ENCODE measurements around the gene ADAMTS4.

Gene ADAMTS4

GRCh38 chr1:161220002-161220401 lies 21.1 kb upstream of the ADAMTS4 start:
- DNase-seq (ENCODE audit: low read depth in 2 of 2) = no peak

GRCh38 chr1:161219078-161219892 lies 20.4 kb upstream of the ADAMTS4 start:
- no peak for DNase-seq (ENCODE audit: low read depth in 2 of 2)

GRCh38 chr1:161218301-161219077 lies 19.6 kb upstream of the ADAMTS4 start:
- no peak for DNase-seq (ENCODE audit: low read depth in 2 of 2)

GRCh38 chr1:161217831-161218230 lies 19.0 kb upstream of the ADAMTS4 start:
- no peak for DNase-seq (ENCODE audit: low read depth in 2 of 2)

- DNase-seq (ENCODE audit: low read depth in 2 of 2) = no peak
Observed at GRCh38 chr1:161216945-161217712, 18.3 kb upstream of the ADAMTS4 start.

- no peak for DNase-seq (ENCODE audit: low read depth in 2 of 2)
Observed at GRCh38 chr1:161215076-161215475, 16.2 kb upstream of the ADAMTS4 start, which contains the start of gene FCER1G. Gene FCER1G, plus strand, starts transcription at chr1:161215295. Its CDS starts 27 bp downstream, at chr1:161215322.

- DNase-seq (ENCODE audit: low read depth in 2 of 2) = no peak
Observed at GRCh38 chr1:161214369-161214768, 15.5 kb upstream of the ADAMTS4 start.

- DNase-seq (ENCODE audit: low read depth in 2 of 2) = peak; percentile 54 to 69
Observed at GRCh38 chr1:161209790-161210409, 11.0 kb upstream of the ADAMTS4 start.

- no peak for DNase-seq (ENCODE audit: low read depth in 2 of 2)
Observed at GRCh38 chr1:161207173-161207572, 8.3 kb upstream of the ADAMTS4 start.

- DNase-seq (ENCODE audit: low read depth in 2 of 2) = no peak
Observed at GRCh38 chr1:161206411-161207140, 7.7 kb upstream of the ADAMTS4 start.

- DNase-seq (ENCODE audit: low read depth in 2 of 2) = peak; percentile 94 to 95
Observed at GRCh38 chr1:161201836-161202712, 3.2 kb upstream of the ADAMTS4 start, which contains the start of gene NDUFS2. Gene NDUFS2, plus strand, starts transcription at chr1:161202367. Its CDS starts 19 bp downstream, at chr1:161202386.

- DNase-seq (ENCODE audit: low read depth in 2 of 2) = no peak
Observed at GRCh38 chr1:161200992-161201835, 2.4 kb upstream of the ADAMTS4 start.

GRCh38 chr1:161200421-161200991 lies 1.7 kb upstream of the ADAMTS4 start:
- no peak for DNase-seq (ENCODE audit: low read depth in 2 of 2)

GRCh38 chr1:161199506-161200139 lies 769 bp upstream of the ADAMTS4 start:
- no peak for DNase-seq (ENCODE audit: low read depth in 2 of 2)

- no peak for DNase-seq (ENCODE audit: low read depth in 2 of 2)
Observed at GRCh38 chr1:161198194-161198896, 509 bp downstream of the ADAMTS4 start.

- DNase-seq (ENCODE audit: low read depth in 2 of 2) = no peak
Observed at GRCh38 chr1:161197560-161198193, 1.2 kb downstream of the ADAMTS4 start.
